ENCODE measurements around the gene NUAK2.

- no peak for TF ChIP-seq OSR1 (CRISPR knock-in tag; IDR thresholded peaks at IDR 0.05)
- no peak for TF ChIP-seq RARB (CRISPR knock-in tag; IDR thresholded peaks at IDR 0.05)
Measured at GRCh38 chr1:205259998-205260397, 61.5 kb downstream of the NUAK2 start.

Data from SK-N-SH treated with all-trans-retinoic acid at 6 μM for 48 hours (cell line).